ENCODE results near the gene BNIP2.
"Not testable (repeated sequence)": the region's sequence is repeated elsewhere in the genome, so short reads cannot be mapped to it uniquely, and the experiment has no call there.

Gene BNIP2

DNA sequence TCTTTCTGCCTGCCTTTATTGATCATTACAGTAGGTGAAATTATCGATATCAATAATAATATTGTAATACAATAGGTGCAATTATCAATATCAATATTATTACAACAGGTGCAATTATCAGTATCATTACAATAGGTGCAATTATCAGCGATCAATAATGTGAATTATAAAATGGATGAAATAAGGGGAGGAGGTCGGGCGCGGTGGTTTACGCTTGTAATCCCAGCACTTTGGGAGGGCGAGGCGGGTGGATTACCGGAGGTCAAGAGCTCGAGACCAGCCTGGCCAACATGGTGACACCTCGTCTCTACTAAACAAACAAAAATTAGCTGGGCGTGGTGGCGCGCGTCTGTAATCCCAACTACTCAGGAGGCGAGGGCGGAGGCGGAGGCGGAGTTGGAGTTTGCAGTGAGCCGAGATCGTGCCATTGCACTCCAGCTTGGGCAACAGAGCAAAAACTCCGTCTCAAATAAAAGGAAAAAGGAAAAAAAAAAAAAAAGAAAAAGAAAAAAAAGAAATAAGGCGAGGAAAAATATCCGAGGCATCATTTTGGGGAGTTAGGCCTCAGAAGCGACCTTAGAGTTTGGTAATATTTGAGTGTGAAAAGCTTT lies 611 bp upstream of the BNIP2 start:
- in situ Hi-C loops (cut with HindIII; ENCODE audit: low sequenced_read_pairs), result no loop called here

DNA sequence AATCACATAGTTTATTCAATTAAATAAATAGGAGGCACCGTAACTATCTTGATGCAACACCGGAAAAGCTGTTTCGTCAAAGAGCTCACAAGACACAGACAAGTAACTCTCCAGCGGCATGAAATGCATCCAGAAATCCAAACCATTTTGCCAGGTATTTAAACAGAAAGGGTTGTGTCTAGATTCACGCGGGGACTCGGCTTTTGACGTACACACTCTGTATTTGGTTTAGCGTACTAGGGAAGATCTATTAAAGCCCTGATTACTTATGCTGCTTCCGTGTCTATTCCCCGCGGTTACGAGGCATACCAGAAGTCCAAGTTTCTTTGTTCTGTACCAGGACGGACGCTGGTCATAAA lies 718 bp downstream of the BNIP2 start:
- in situ Hi-C loops (cut with HindIII; ENCODE audit: low sequenced_read_pairs), result no loop called here

DNA sequence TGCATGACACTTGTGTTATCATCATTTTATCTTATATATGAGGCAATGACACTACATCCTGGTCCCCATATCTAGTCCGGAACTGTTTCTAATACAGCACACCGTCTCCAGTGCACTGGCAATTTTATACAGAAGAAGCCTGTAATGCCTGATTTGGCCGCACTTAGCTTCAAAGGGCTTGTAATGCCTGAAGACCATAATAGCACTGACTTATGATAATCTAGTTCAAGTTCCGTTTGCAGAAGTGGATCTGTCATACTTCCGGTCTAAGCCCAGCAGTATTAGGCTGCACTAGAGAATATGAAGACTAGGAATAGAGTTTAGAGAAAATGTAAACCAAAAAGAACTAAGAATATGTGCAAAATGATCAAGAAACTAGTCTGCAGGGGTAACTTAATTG lies 1.3 kb downstream of the BNIP2 start:
- in situ Hi-C loops (cut with HindIII; ENCODE audit: low sequenced_read_pairs), result no loop called here

- in situ Hi-C loops (cut with HindIII; ENCODE audit: low sequenced_read_pairs), result no loop called here
Measured at GRCh38 chr15:59686389-59686788, 2.7 kb downstream of the BNIP2 start.

DNA sequence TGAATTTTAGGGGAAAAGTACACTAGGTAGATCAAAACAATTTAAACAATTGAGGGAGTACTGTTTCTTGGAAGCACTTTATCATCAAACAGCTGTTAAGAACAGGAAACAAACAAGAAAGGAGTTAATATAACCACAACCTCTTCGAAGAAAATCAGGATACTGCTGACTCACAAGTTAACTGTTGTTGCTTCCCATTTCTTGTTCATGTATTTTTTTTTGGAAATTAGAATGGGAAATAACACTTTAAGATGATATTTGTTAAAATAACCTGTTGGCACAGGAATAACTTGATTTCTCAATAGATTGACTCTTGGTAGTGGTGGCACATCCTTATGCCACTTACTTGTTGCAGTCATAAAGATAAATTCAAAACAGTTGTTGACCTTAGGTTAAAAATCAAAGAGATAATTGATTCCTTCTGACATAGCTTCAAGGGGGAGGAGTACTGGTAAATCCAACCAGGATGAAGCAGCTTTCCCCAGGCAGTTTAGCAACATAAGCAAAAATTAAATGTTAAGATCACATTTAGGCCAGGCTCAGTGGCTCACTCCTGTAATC lies 3.3 kb downstream of the BNIP2 start:
- in situ Hi-C loops (cut with HindIII; ENCODE audit: low sequenced_read_pairs), result no loop called here

- in situ Hi-C loops (cut with HindIII; ENCODE audit: low sequenced_read_pairs), result no loop called here
Measured at GRCh38 chr15:59680870-59681269, 8.2 kb downstream of the BNIP2 start.

GRCh38 chr15:59680346-59680745 lies 8.8 kb downstream of the BNIP2 start:
- in situ Hi-C loops (cut with HindIII; ENCODE audit: low sequenced_read_pairs), result no loop called here

- in situ Hi-C loops (cut with HindIII; ENCODE audit: low sequenced_read_pairs), result no loop called here
Measured at GRCh38 chr15:59678620-59679019, 10.5 kb downstream of the BNIP2 start.

- in situ Hi-C loops (cut with HindIII; ENCODE audit: low sequenced_read_pairs), result no loop called here
Measured at GRCh38 chr15:59678172-59678571, 10.9 kb downstream of the BNIP2 start.

DNA sequence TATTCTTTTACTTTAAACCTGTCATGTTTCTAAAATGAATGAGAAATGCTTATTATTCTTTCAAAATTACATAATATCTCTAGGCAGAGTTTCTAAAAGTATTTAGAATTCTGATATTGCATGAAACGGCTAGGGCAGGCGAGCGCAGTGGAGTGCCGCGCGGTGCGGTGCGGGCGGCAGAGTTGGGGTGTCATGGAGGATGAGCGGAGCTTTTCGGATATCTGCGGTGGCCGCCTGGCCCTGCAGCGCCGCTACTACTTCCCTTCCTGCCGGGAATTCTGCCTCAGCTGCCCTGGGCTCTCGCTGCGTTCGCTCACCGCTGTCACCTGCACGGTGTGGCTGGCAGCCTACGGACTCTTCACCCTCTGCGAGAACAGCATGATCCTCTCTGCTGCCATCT lies 12.6 kb downstream of the BNIP2 start:
- in situ Hi-C loops (cut with HindIII; ENCODE audit: low sequenced_read_pairs), result no loop called here

DNA sequence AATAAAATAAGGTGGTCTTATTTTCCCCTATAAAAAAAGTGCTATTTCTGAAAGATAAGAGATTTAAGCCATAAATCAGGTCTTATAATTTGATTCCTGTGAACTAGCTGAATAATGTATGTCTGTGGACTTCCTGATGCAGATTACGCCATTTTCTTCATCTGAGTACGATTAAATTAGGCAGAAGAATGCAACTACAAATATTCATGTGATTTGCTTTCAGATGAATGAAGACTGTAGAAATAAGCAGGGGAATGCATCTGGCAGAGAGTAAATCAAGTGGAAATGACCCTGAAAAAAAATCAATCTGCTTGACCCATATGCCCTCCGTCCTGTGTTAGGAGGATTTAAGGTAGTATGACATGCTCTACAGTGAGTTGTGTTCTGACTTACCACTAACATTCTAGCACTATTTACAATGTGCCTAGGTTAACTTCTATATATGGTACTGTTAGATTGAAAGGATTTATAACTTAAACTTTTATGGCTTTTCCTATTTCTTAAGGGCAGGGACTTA lies 14.7 kb downstream of the BNIP2 start:
- in situ Hi-C loops (cut with HindIII; ENCODE audit: low sequenced_read_pairs), result no loop called here

- in situ Hi-C loops (cut with HindIII; ENCODE audit: low sequenced_read_pairs), result no loop called here
Measured at GRCh38 chr15:59668556-59668955, 20.6 kb downstream of the BNIP2 start.

- in situ Hi-C loops (cut with HindIII; ENCODE audit: low sequenced_read_pairs), result no loop called here
Measured at GRCh38 chr15:59662260-59662659, 26.9 kb downstream of the BNIP2 start.

GRCh38 chr15:59659366-59659765 lies 29.8 kb downstream of the BNIP2 start:
- in situ Hi-C loops (cut with HindIII; ENCODE audit: low sequenced_read_pairs), result no loop called here

- in situ Hi-C loops (cut with HindIII; ENCODE audit: low sequenced_read_pairs), result no loop called here
Measured at GRCh38 chr15:59657635-59658125, 31.4 kb downstream of the BNIP2 start.

DNA sequence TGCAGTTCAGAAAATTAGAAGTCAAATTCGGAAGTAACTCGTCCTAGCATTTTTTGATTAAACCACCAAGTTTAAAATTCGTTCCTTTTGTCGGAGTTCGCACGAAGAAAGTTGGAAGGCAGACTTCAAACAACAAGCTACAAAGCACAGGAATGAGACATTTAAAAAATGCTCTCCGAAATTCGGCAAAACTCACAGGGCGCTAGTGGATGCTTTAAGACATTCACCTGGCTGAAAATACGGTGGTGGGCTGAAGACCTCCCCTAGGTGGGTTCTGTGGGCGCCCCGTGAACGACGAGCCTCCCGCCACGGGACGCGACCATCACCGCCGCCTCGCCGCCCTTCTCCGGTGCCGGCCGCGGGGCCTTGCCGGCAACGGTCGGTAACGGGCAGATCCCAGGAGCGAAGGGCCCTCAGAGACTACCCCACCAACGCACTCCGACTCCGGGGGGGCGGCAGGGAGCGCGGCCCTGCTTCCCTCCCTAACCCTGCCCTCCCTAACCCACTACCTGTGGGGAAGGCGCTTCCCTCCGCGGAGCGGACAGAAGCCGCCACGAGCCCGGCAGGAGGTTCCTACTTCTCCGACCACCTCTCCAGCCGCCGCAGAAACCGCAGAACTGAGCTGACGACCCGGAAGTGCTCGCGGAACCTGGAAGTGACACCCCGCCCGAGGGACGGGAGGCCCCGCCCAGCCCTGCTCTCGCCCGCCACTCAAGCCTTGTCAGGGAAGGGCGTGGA lies 32.1 kb downstream of the BNIP2 start, which contains the start of gene GTF2A2:
TSS of gene GTF2A2 (minus strand) at position 619 of the 738 bp plus-strand sequence. CDS start 5,238 bp downstream, outside the sequence.
- in situ Hi-C loops (cut with HindIII; ENCODE audit: low sequenced_read_pairs), result no loop called here

GRCh38 chr15:59654046-59654445 lies 35.1 kb downstream of the BNIP2 start:
- in situ Hi-C loops (cut with HindIII; ENCODE audit: low sequenced_read_pairs), result no loop called here

GRCh38 chr15:59649603-59650002 lies 39.5 kb downstream of the BNIP2 start:
- in situ Hi-C loops (cut with HindIII; ENCODE audit: low sequenced_read_pairs), result no loop called here

- in situ Hi-C loops (cut with HindIII; ENCODE audit: low sequenced_read_pairs), result no loop called here
Measured at GRCh38 chr15:59647085-59647484, 42.0 kb downstream of the BNIP2 start.

GRCh38 chr15:59646277-59646676 lies 42.8 kb downstream of the BNIP2 start:
- in situ Hi-C loops (cut with HindIII; ENCODE audit: low sequenced_read_pairs), result no loop called here

DNA sequence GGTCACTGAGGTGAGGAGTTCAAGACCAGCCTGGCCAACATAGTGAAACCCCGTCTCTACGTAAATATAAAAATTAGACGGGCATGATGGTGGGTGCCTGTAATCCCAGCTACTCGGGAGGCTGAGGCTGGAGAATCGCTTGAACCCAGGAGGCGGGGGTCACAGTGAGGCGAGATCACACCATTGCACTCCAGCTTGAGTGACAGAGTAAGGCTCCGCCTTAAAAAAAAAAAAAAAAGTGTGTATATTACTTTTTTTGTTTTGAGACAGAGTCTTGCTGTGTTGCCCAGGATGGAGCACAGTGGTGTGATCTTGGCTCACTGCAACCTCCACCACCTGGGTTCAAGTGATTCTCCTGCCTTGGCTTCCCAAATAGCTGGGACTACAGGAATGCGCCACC lies 43.3 kb downstream of the BNIP2 start:
- in situ Hi-C loops (cut with HindIII; ENCODE audit: low sequenced_read_pairs), result not testable (repeated sequence)

DNA sequence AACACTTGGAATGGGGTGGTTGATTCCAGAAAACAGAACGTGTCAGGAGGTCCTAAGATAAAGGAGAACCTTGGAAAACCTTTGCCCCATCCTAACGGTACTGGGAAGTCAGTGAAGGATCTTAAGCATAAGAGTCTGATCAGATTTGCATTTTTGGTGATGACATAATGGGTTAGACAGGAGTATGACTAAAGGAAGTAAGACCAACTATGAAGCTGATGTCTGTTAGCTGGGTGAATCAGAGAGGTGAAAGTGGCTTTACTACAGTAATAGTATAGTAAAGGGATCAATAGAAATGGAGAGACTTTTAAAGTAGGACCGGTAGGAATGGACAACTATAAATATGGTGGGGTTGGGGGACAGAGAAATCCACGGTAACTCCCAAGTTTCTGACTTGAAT lies 44.4 kb downstream of the BNIP2 start:
- in situ Hi-C loops (cut with HindIII; ENCODE audit: low sequenced_read_pairs), result no loop called here
